ENCODE measurements around the gene RUSF1. TPM values are rescaled to one million over a fixed set of nuclear protein-coding genes. Genes with fewer than 3 reads are reported as not detected.

The RUSF1 gene
- total RNA-seq: 83.9 TPM

GRCh38 chr16:31507929-31508705 is at the start of gene RUSF1:
TSS of gene RUSF1 (minus strand) at chr16:31508391. CDS start at chr16:31508373, 18 bp downstream.

GRCh38 chr16:31527734-31528274 is 19.6 kb upstream of the RUSF1 start, which contains the start of gene AHSP:
TSS of gene AHSP (plus strand) at chr16:31527900. CDS start at chr16:31528140, 240 bp downstream.

GRCh38 chr16:31483081-31483480 is 25.1 kb downstream of the RUSF1 start, which contains the start of gene SLC5A2:
TSS of gene SLC5A2 (plus strand) at chr16:31483123. CDS start at chr16:31483137, 14 bp downstream.

GRCh38 chr16:31471875-31472708 is 36.1 kb downstream of the RUSF1 start, which contains the start of gene TGFB1I1:
TSS of gene TGFB1I1 (plus strand) at chr16:31472152. CDS start at chr16:31472189, 37 bp downstream.

GRCh38 chr16:31458844-31459686 is 49.1 kb downstream of the RUSF1 start, which contains the start of gene ARMC5:
TSS of gene ARMC5 (plus strand) at chr16:31459501. CDS start at chr16:31459525, 24 bp downstream.

Other genes starting within 250 kb of the RUSF1 start
- 10.9 TPM for gene ITGAM, start 248.4 kb downstream of the RUSF1 start, total RNA-seq
- gene ITGAX, start 153.2 kb downstream of the RUSF1 start, total RNA-seq: 9.5 TPM
- gene ITGAD, start 115.1 kb downstream of the RUSF1 start, total RNA-seq: 0.18 TPM
- 57.8 TPM for gene COX6A2, start 80.0 kb downstream of the RUSF1 start, total RNA-seq
- 3.0 TPM for gene ZNF843, start 65.6 kb downstream of the RUSF1 start, total RNA-seq
- gene ARMC5, start 48.9 kb downstream of the RUSF1 start, total RNA-seq: 15.4 TPM
- gene TGFB1I1, start 36.2 kb downstream of the RUSF1 start, total RNA-seq: 47.1 TPM
- 53.8 TPM for gene SLC5A2, start 25.3 kb downstream of the RUSF1 start, total RNA-seq
- gene AHSP, start 19.5 kb upstream of the RUSF1 start, total RNA-seq: 80.2 TPM